Measurements from ENCODE around the gene FKBP15. TPM values are rescaled to one million over a fixed set of nuclear protein-coding genes. Genes with fewer than 3 reads are reported as not detected.
A peak's percentile ranks its signal among the peaks of the same experiment; 100 is the strongest.

FKBP15 gene
- total and polyA plus RNA-seq, 9 donors, result 16.8 to 24.2 (median 20.1) TPM

DNA sequence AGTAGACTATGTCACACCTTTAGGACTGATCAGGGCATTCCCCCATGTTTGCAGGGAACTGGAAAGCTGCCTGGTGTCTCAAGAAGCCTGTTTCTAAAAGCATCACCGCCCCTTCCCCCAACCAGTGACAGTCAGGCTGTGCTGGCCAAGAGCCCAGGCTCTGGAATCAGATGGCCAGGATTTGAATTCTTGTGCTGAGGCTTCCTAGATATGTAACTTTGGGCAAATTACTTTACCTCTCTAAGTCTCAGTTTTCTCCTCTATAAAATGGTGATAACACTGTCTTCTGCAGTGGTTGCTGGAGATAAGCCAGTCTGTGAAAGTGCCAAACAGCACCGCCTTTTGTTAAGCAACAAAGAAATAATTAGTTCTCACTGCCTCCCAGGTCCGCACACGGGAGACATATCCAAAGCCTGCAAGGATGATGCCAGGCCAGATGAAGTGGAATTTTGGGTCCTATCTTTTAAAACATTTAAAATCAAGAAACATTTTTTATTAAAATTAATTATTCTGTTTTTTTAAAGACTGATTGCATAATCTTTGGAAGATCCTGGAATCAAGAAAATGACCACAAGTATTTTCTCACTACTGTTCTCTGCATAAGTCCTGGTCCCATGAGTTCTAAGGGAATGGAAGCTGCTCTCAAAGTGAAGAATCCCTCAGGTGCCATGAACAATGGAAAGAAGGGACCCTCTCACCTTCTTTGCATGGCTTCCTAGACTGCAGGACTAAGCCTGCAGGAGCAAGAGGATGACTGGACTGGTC, 56.4 kb downstream of the FKBP15 start:
- no peaks in the 10 kb centered on the region for H3K27me3 ChIP-seq (ENCODE audit: control insufficient read depth, insufficient read depth, low read length)
- DNase-seq, result peak; percentile 22
- no peak overlapping the region for H3K27ac ChIP-seq (ENCODE audit: low read length)
- no CpG with 5 or more reads among the region's 4 CpGs for WGBS (ENCODE audit: insufficient coverage)
- peaks cover 77% of the 10 kb centered on the region for H3K36me3 ChIP-seq (ENCODE audit: control insufficient read depth, insufficient read depth, low read length)
- no peak overlapping the region for H3K4me3 ChIP-seq (ENCODE audit: low read length)
- no peaks in the 10 kb centered on the region for H3K4me1 ChIP-seq (ENCODE audit: control insufficient read depth, insufficient read depth, low read length)
- no peaks in the 10 kb centered on the region for H3K9me3 ChIP-seq (replicated peaks; ENCODE audit: control insufficient read depth, low read depth, low read length)

DNA sequence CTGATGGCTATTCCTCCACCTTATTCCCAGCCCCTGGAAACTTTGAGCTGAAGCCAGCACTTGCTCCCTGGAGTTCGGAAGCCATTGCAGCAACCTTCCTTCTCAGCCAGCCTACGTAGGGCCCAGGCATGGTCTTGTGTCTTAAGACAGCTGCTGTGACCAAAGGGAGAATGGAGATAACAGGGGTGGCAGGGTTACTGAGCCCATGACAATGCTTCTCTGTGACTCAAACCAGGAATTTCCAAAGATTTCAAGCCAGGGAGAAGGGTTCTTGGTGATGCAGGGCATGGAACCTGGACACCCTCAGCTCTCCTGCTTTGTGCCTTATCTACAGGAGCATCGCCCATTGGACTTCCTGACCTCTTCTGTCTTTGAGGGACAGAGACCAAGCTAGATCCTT, 58.1 kb downstream of the FKBP15 start:
- Histone ChIP-seq H3K36me3 (ENCODE audit: control insufficient read depth, insufficient read depth, low read length) (peaks cover 71% of the 10 kb centered on the region), H3K4me3 (ENCODE audit: low read length) (no peak overlapping the region), H3K27me3 (ENCODE audit: control insufficient read depth, insufficient read depth, low read length) (no peaks in the 10 kb centered on the region), H3K9me3 (replicated peaks; ENCODE audit: control insufficient read depth, low read depth, low read length) (no peaks in the 10 kb centered on the region), H3K4me1 (ENCODE audit: control insufficient read depth, insufficient read depth, low read length) (no peaks in the 10 kb centered on the region), H3K27ac (ENCODE audit: low read length) (no peak overlapping the region)
- whole genome bisulfite sequencing (ENCODE audit: insufficient coverage), result 67% methylated on average over 1 of the region's 3 CpGs
- no peak for DNase-seq

DNA sequence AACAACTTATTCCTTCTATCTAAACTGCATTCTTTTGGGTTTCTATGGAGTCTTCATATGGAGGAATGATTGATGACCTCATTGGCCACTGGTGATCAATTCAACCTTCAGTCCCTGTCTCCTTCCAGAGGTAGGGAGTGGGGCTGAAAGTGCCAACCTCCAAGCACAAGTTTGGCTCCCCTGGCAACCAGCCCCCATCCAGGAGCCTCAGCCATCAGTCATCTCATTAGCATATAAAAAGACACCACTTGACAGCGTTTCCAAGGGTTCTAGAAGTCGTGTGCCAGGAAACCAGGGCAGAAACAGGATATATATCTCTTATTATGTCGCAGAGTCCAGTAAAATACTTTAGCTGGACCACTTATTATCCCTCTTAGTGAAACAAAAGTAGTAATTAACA, 60.5 kb downstream of the FKBP15 start:
- H3K4me1 ChIP-seq (ENCODE audit: control insufficient read depth, insufficient read depth, low read length), result no peaks in the 10 kb centered on the region
- WGBS (ENCODE audit: insufficient coverage), result no CpG with 5 or more reads among the region's 3 CpGs
- no peak for DNase-seq
- no peaks in the 10 kb centered on the region for H3K27me3 ChIP-seq (ENCODE audit: control insufficient read depth, insufficient read depth, low read length)
- no peak overlapping the region for H3K27ac ChIP-seq (ENCODE audit: low read length)
- H3K4me3 ChIP-seq (ENCODE audit: low read length), result no peak overlapping the region
- no peaks in the 10 kb centered on the region for H3K9me3 ChIP-seq (replicated peaks; ENCODE audit: control insufficient read depth, low read depth, low read length)
- H3K36me3 ChIP-seq (ENCODE audit: control insufficient read depth, insufficient read depth, low read length), result peaks cover 55% of the 10 kb centered on the region

GRCh38 chr9:113158446-113158845, 62.6 kb downstream of the FKBP15 start:
- Histone ChIP-seq H3K36me3 (ENCODE audit: control insufficient read depth, insufficient read depth, low read length) (peaks cover 39% of the 10 kb centered on the region), H3K27me3 (ENCODE audit: control insufficient read depth, insufficient read depth, low read length) (no peaks in the 10 kb centered on the region), H3K4me3 (ENCODE audit: low read length) (no peak overlapping the region), H3K9me3 (replicated peaks; ENCODE audit: control insufficient read depth, low read depth, low read length) (no peaks in the 10 kb centered on the region), H3K4me1 (ENCODE audit: control insufficient read depth, insufficient read depth, low read length) (peaks cover 3% of the 10 kb centered on the region), H3K27ac (ENCODE audit: low read length) (no peak overlapping the region)
- DNase-seq, result no peak
- WGBS (ENCODE audit: insufficient coverage), result 96% methylated on average over 3 of the region's 5 CpGs

DNA sequence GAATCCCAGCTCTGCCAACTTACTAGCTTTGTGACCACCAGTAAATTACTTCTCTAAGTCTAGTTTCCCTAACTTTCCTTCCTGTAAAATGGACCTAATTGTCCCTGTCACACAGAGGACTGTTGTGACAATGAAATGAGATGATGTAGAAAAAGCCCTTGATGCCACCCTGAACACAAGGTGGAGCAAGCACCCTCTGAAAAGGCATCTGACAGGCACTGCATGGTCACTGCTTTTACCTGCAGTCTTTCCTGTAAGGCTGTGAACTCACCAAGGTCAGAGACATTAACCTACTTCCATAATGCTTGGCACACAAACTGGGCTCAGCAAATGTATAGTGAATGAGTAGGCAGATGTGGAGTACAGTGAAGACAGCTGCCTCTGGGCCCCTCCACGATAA, 64.2 kb downstream of the FKBP15 start:
- DNase-seq, result no peak
- 100% methylated on average over 1 of the region's 1 CpG for WGBS (ENCODE audit: insufficient coverage)
- Histone ChIP-seq H3K36me3 (ENCODE audit: control insufficient read depth, insufficient read depth, low read length) (peaks cover 25% of the 10 kb centered on the region), H3K27me3 (ENCODE audit: control insufficient read depth, insufficient read depth, low read length) (no peaks in the 10 kb centered on the region), H3K27ac (ENCODE audit: low read length) (no peak overlapping the region), H3K4me3 (ENCODE audit: low read length) (no peak overlapping the region), H3K4me1 (ENCODE audit: control insufficient read depth, insufficient read depth, low read length) (peaks cover 5% of the 10 kb centered on the region), H3K9me3 (replicated peaks; ENCODE audit: control insufficient read depth, low read depth, low read length) (no peaks in the 10 kb centered on the region)

DNA sequence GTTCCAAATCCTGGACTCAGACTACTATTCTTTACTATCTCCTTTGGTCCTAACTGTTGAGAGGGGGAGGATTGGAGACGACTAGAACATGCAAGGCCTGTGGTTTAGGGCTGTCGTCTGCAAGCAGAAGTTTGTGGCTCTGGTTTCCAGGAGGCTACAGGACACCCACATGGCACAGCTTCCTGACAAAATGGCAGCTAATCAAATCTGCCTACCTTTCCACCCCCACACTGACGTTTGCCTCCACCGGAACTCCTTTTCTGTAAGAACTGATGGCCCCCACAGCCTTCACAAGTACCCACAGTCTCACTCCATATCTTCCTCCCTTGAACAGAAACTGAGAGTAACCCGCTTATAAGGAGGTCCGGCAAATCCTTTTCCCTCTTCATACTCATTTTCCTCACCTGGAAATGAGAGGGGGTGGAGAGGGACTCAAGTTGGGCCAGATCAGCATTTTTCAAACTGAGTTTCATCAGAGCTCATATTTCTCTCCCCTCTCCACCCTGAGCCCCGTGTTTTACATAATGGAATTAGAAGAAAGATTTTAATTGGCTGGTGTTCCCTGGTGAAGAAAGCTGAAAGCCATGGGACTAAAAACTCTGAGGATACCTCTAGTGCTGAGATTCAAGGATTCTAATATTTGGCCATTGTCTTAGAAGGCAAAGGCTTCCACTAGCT, 65.0 kb downstream of the FKBP15 start:
- Histone ChIP-seq H3K36me3 (ENCODE audit: control insufficient read depth, insufficient read depth, low read length) (peaks cover 17% of the 10 kb centered on the region), H3K4me3 (ENCODE audit: low read length) (no peak overlapping the region), H3K9me3 (replicated peaks; ENCODE audit: control insufficient read depth, low read depth, low read length) (no peaks in the 10 kb centered on the region), H3K27ac (ENCODE audit: low read length) (no peak overlapping the region), H3K27me3 (ENCODE audit: control insufficient read depth, insufficient read depth, low read length) (no peaks in the 10 kb centered on the region), H3K4me1 (ENCODE audit: control insufficient read depth, insufficient read depth, low read length) (peaks cover 8% of the 10 kb centered on the region)
- DNase-seq, result peak; percentile 12
- WGBS (ENCODE audit: insufficient coverage), result 26% methylated on average over 2 of the region's 7 CpGs

GRCh38 chr9:113154946-113155345, 66.1 kb downstream of the FKBP15 start:
- H3K9me3 ChIP-seq (replicated peaks; ENCODE audit: control insufficient read depth, low read depth, low read length), result no peaks in the 10 kb centered on the region
- no peaks in the 10 kb centered on the region for H3K27me3 ChIP-seq (ENCODE audit: control insufficient read depth, insufficient read depth, low read length)
- DNase-seq, result no peak
- no CpG with 5 or more reads among the region's 2 CpGs for WGBS (ENCODE audit: insufficient coverage)
- peaks cover 8% of the 10 kb centered on the region for H3K4me1 ChIP-seq (ENCODE audit: control insufficient read depth, insufficient read depth, low read length)
- peaks cover 17% of the 10 kb centered on the region for H3K36me3 ChIP-seq (ENCODE audit: control insufficient read depth, insufficient read depth, low read length)
- no peak overlapping the region for H3K27ac ChIP-seq (ENCODE audit: low read length)
- no peak overlapping the region for H3K4me3 ChIP-seq (ENCODE audit: low read length)

- H3K27me3 ChIP-seq (ENCODE audit: control insufficient read depth, insufficient read depth, low read length), result no peaks in the 10 kb centered on the region
- peak; percentile 60 for DNase-seq
- H3K4me3 ChIP-seq (ENCODE audit: low read length), result no peak overlapping the region
- H3K4me1 ChIP-seq (ENCODE audit: control insufficient read depth, insufficient read depth, low read length), result peaks cover 8% of the 10 kb centered on the region
- 46% methylated on average over 6 of the region's 6 CpGs for WGBS (ENCODE audit: insufficient coverage)
- H3K36me3 ChIP-seq (ENCODE audit: control insufficient read depth, insufficient read depth, low read length), result peaks cover 14% of the 10 kb centered on the region
- no peaks in the 10 kb centered on the region for H3K9me3 ChIP-seq (replicated peaks; ENCODE audit: control insufficient read depth, low read depth, low read length)
- no peak overlapping the region for H3K27ac ChIP-seq (ENCODE audit: low read length)
These were observed 66.6 kb downstream of the FKBP15 start for GRCh38 chr9:113154471-113154870.

DNA sequence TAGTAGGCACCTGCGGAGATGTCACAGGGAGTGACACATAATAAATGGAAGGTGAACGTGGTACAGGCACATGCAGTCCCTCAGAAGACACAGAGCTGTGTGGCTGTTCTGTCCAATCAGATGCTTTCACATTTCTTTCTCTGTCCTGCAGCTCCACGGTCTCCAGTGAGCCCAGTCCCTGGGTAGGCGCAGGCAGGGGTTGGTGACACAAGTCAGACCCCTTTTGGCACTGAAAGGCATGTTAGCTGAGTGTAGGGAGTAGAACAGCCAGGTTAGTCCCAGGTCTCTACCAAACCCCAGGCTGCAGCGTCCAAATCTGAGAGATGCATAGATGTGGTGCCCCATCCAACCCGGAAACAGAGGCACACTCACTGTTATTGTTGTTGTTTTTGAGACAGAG, 67.5 kb downstream of the FKBP15 start:
- H3K27ac ChIP-seq (ENCODE audit: low read length), result no peak overlapping the region
- H3K9me3 ChIP-seq (replicated peaks; ENCODE audit: control insufficient read depth, low read depth, low read length), result no peaks in the 10 kb centered on the region
- no peak overlapping the region for H3K4me3 ChIP-seq (ENCODE audit: low read length)

DNA sequence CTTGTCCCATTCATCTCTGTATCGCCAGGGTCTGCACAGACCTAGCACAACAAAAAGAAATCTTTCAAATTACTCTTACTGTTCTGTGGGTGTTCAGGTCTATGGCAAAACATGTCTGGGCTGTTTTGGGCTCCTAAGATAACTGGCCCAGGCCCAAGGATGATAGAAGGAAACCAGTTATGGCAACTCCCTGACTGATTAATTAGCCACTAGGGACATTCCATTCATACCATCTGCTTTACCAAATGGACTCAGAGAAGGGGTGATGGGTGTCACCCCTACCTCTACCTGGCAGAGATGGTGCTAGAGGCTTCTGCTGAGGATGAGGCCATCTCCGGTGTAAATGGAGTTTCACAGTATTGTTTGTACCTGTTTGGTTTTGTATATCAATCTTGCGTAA, 68.4 kb downstream of the FKBP15 start:
- Histone ChIP-seq H3K9me3 (replicated peaks; ENCODE audit: control insufficient read depth, low read depth, low read length) (no peaks in the 10 kb centered on the region), H3K27ac (ENCODE audit: low read length) (no peak overlapping the region), H3K4me3 (ENCODE audit: low read length) (no peak overlapping the region), H3K27me3 (ENCODE audit: control insufficient read depth, insufficient read depth, low read length) (no peaks in the 10 kb centered on the region), H3K4me1 (ENCODE audit: control insufficient read depth, insufficient read depth, low read length) (peaks cover 8% of the 10 kb centered on the region), H3K36me3 (ENCODE audit: control insufficient read depth, insufficient read depth, low read length) (peaks cover 3% of the 10 kb centered on the region)
- no peak for DNase-seq
- 100% methylated on average over 1 of the region's 3 CpGs for WGBS (ENCODE audit: insufficient coverage)

More for the DNA sequence above, 67.5 kb downstream of the FKBP15 start:
- no peaks in the 10 kb centered on the region for H3K27me3 ChIP-seq (ENCODE audit: control insufficient read depth, insufficient read depth, low read length)
- peaks cover 9% of the 10 kb centered on the region for H3K36me3 ChIP-seq (ENCODE audit: control insufficient read depth, insufficient read depth, low read length)
- 76% methylated on average over 5 of the region's 6 CpGs for WGBS (ENCODE audit: insufficient coverage)
- peaks cover 8% of the 10 kb centered on the region for H3K4me1 ChIP-seq (ENCODE audit: control insufficient read depth, insufficient read depth, low read length)
- DNase-seq, result no peak

Data from muscle of leg (tissue), 11 donors.